HepG2 (cell line): Measurements from ENCODE around the gene UTP15. TPM values are rescaled to one million over a fixed set of nuclear protein-coding genes. Genes with fewer than 3 reads are reported as not detected.

ENCODE experiments used
- JUND ChIP-seq: sonication (generic); formaldehyde crosslinking; IDR thresholded peaks from 2 replicates; pipeline ENCODE4 v1.8.0; 2022; ENCODE audit warnings: mild to moderate bottlenecking, missing genetic modification reagents
- KAT7 ChIP-seq: IDR thresholded peaks from 2 replicates; pipeline ENCODE4 v1.6.1; 2018; ENCODE audit warnings: borderline replicate concordance, missing compliant biosample characterization
- KMT2A ChIP-seq: sonication (generic); formaldehyde crosslinking; IDR thresholded peaks from 2 replicates; pipeline ENCODE4 v1.4.0; 2020; ENCODE audit warnings: missing genetic modification reagents
- NR2F1 ChIP-seq, 2 experiments: fragments of 450-650 bp in 1 of 2; formaldehyde crosslinking in 1 of 2; IDR thresholded peaks; 2 replicates each; pipeline versions ENCODE4 v1.5.0 to v1.6.1; 2016 to 2020; ENCODE audit warnings: mild to moderate bottlenecking in 1 of 2, missing compliant biosample characterization in 1 of 2, missing genetic modification reagents in 1 of 2, moderate library complexity in 1 of 2
- PBX2 ChIP-seq: IDR thresholded peaks from 2 replicates; pipeline ENCODE4 v1.6.1; 2016; ENCODE audit warnings: control low read depth
- SNAPC2 ChIP-seq: sonication (generic); formaldehyde crosslinking; IDR thresholded peaks from 2 replicates; pipeline ENCODE4 v1.8.1; 2022; ENCODE audit warnings: mild to moderate bottlenecking, missing genetic modification reagents
- SRY ChIP-seq: sonication (generic); formaldehyde crosslinking; IDR thresholded peaks from 2 replicates; pipeline ENCODE4 v1.8.0; 2022; ENCODE audit warnings: mild to moderate bottlenecking, missing genetic modification reagents
- TERF1 ChIP-seq: sonication (generic); formaldehyde crosslinking; IDR thresholded peaks from 2 replicates; pipeline ENCODE4 v1.8.0; 2022; ENCODE audit warnings: mild to moderate bottlenecking, missing genetic modification reagents, moderate library complexity
- ZKSCAN5 ChIP-seq: sonication (generic); formaldehyde crosslinking; IDR thresholded peaks from 2 replicates; pipeline ENCODE4 v1.5.1; 2020; ENCODE audit warnings: mild to moderate bottlenecking, missing genetic modification reagents
- ZMAT3 ChIP-seq: sonication (generic); formaldehyde crosslinking; conservative IDR thresholded peaks from 2 replicates; pipeline ENCODE4 v1.7.0; 2021; ENCODE audit warnings: missing genetic modification reagents
- ZNF337 ChIP-seq: sonication (generic); formaldehyde crosslinking; IDR thresholded peaks from 2 replicates; pipeline ENCODE4 v1.5.1; 2020; ENCODE audit warnings: missing genetic modification reagents, low read depth, mild to moderate bottlenecking, borderline replicate concordance
- ZNF619 ChIP-seq: sonication (generic); formaldehyde crosslinking; IDR thresholded peaks from 2 replicates; pipeline ENCODE4 v1.4.0; 2020; ENCODE audit warnings: mild to moderate bottlenecking, missing genetic modification reagents
- ZNF883 ChIP-seq: sonication (generic); formaldehyde crosslinking; IDR thresholded peaks from 2 replicates; pipeline ENCODE4 v1.5.1; 2020; ENCODE audit warnings: mild to moderate bottlenecking, missing genetic modification reagents; ENCODE audit errors: not compliant biosample characterization
- polyA plus RNA-seq, 8 experiments: library from polyadenylated mRNA; depleted of rRNA in 3 of 8; stranded (reverse) in 7 of 8; unstranded in 1 of 8; fragments of >200 nt; fragmentation: Illumina TruSeq in 4 of 8; extraction: Trizol in 4 of 8; gene quantifications; 2 replicates each; pipeline versions ENCODE4 v1.2.1 to v1.2.3, GENCODE V29; 2011 to 2016; ENCODE audit warnings: low read depth in 4 of 8, missing spikeins in 1 of 8, mixed read lengths in 1 of 8; ENCODE audit not compliant: insufficient read depth in 1 of 8
- total RNA-seq, 5 experiments: library from RNA; depleted of rRNA; stranded (reverse); fragments of >200 nt; fragmentation: Illumina TruSeq; extraction: Trizol; gene quantifications; 2 replicates each; pipeline ENCODE4 v1.2.3, GENCODE V29; 2016; ENCODE audit warnings: low read depth in 1 of 5
- TF ChIP-seq, protein P1 (sequence below): sonication (generic); formaldehyde crosslinking; IDR thresholded peaks from 2 replicates; pipeline ENCODE4 v1.8.0; 2022; ENCODE audit warnings: mild to moderate bottlenecking, missing genetic modification reagents, borderline replicate concordance
- TF ChIP-seq, protein P2 (sequence below): sonication (generic); formaldehyde crosslinking; IDR thresholded peaks from 2 replicates; pipeline ENCODE4 v1.5.0; 2020; ENCODE audit warnings: missing genetic modification reagents, mild to moderate bottlenecking, borderline replicate concordance
- TF ChIP-seq, protein P3 (sequence below): sonication (generic); formaldehyde crosslinking; IDR thresholded peaks from 2 replicates; pipeline ENCODE4 v1.4.0; 2020; ENCODE audit warnings: mild to moderate bottlenecking, missing genetic modification reagents

UTP15 gene
- total and polyA plus RNA-seq, 2 of the 13 experiments (the other 11 are each of a cell fraction or from before 2014, with no cell fraction given), result 7.3 to 35.8 TPM

- no peak for TF ChIP-seq ZKSCAN5 (CRISPR knock-in tag)
- no peak for TF ChIP-seq ZMAT3
- peak; percentile 40; the same call in 1 of the 2 replicates for TF ChIP-seq KMT2A (CRISPR knock-in tag)
- TF ChIP-seq ZNF883 (CRISPR knock-in tag), result no peak
- TF ChIP-seq NR2F1 (CRISPR knock-in tag; IDR thresholded peaks at IDR 0.05), result peak in 1 of 2 experiments; percentile 59; a peak in 1 of 4 replicates
- TF ChIP-seq SNAPC2 (CRISPR knock-in tag), result peak; percentile 74; the same call in 1 of the 2 replicates
- no peak; the same call in 1 of the 2 replicates for TF ChIP-seq SRY (CRISPR knock-in tag)
- no peak; the same call in 1 of the 2 replicates for TF ChIP-seq KAT7 (CRISPR knock-in tag)
- TF ChIP-seq ZNF337, result no peak
- TF ChIP-seq, protein P1, sequence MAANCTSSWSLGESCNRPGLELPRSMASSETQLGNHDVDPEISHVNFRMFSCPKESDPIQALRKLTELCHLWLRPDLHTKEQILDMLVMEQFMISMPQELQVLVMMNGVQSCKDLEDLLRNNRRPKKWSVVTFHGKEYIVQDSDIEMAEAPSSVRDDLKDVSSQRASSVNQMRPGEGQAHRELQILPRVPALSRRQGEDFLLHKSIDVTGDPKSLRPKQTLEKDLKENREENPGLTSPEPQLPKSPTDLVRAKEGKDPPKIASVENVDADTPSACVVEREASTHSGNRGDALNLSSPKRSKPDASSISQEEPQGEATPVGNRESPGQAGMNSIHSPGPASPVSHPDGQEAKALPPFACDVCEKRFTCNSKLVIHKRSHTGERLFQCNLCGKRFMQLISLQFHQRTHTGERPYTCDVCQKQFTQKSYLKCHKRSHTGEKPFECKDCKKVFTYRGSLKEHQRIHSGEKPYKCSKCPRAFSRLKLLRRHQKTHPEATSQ (CRISPR knock-in tag), result peak; percentile 76; the same call in 1 of the 2 replicates
- 0 out of 2 replicates have a peak, but pooled peaks have one; percentile 21 for TF ChIP-seq PBX2
- TF ChIP-seq, protein P2, sequence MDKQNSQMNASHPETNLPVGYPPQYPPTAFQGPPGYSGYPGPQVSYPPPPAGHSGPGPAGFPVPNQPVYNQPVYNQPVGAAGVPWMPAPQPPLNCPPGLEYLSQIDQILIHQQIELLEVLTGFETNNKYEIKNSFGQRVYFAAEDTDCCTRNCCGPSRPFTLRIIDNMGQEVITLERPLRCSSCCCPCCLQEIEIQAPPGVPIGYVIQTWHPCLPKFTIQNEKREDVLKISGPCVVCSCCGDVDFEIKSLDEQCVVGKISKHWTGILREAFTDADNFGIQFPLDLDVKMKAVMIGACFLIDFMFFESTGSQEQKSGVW, result no peak
- TF ChIP-seq TERF1 (CRISPR knock-in tag), result no peak
- TF ChIP-seq JUND (CRISPR knock-in tag), result no peak
- TF ChIP-seq ZNF619 (CRISPR knock-in tag), result no peak
- TF ChIP-seq, protein P3, sequence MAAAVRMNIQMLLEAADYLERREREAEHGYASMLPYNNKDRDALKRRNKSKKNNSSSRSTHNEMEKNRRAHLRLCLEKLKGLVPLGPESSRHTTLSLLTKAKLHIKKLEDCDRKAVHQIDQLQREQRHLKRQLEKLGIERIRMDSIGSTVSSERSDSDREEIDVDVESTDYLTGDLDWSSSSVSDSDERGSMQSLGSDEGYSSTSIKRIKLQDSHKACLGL (CRISPR knock-in tag), result no peak; the same call in 1 of the 2 replicates
Measured at GRCh38 chr5:73544429-73545402, 20.8 kb upstream of the UTP15 start (continued).
